ENCODE data around the gene GLB1L2.
A peak's percentile ranks its signal among the peaks of the same experiment; 100 is the strongest.

Gene GLB1L2

DNA sequence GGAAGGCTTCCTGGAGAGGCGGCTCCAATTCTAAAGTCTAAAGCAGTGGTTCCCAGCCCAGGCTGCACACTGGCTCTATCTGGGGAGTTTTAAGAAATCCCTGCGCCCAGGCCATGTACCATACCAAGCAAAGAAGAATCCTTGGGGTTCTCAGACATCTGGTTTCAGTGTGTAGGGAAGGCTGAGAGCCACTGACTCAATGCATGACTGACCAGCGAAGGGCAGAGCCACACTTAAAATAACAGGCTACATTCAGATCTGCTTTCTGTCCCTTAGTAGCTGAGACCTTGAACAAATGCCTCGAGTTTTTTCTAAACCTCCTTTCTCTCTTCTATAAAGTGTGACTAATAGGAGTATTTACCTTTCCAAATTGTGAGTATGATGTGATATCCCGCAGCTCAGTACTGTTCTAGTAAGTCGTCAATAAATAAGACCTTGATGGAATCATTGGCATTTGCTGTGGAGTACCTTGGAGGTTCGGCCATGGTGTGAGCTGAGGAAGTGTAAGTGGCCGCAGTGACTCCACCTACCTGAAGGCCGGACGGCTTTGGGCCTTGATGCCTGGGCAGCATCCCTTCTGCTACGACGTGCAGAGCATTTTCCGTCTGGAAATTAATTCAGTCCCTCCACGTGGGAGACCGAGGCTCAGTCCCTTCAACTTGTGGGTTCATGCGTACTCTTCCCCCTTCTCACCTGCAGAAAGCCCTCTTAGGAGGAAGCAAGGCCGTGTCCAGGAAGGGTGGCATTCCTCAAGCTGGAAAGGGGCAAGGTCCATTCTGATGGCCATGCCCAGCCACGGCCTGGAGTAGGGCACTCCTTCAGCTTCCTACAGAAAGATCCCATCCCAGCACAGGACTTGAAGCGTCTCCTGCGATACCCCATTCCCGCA is 25.1 kb downstream of the GLB1L2 start:
- no peak overlapping the region for H3K56ac ChIP-seq (ENCODE audit: low read length)
- DNase-seq = no peak
- H3K4ac ChIP-seq (ENCODE audit: low read depth, low read length) = no peak overlapping the region
- no peak overlapping the region for H3K27ac ChIP-seq (ENCODE audit: low read depth, low read length)
- no peak overlapping the region for H3K23ac ChIP-seq (ENCODE audit: low read length)
- no peaks in the 10 kb centered on the region for H3K79me2 ChIP-seq (ENCODE audit: control insufficient read depth, insufficient read depth, low read length)
- H3K4me2 ChIP-seq (ENCODE audit: low read length) = no peak overlapping the region
- H4K5ac ChIP-seq (ENCODE audit: low read length) = no peak overlapping the region
- H2AK5ac ChIP-seq (ENCODE audit: low read length) = no peak overlapping the region
- H2BK15ac ChIP-seq (replicated peaks; ENCODE audit: low read depth) = no peak overlapping the region
- no peaks in the 10 kb centered on the region for H3K27me3 ChIP-seq (ENCODE audit: insufficient read depth, low read length, poor library complexity)
- no peak overlapping the region for H3K18ac ChIP-seq (ENCODE audit: low read length)
- H2BK120ac ChIP-seq (ENCODE audit: low read depth, low read length) = no peak overlapping the region
- H3K79me1 ChIP-seq (ENCODE audit: low read length) = no peaks in the 10 kb centered on the region
- no CpG with 5 or more reads among the region's 21 CpGs for WGBS (ENCODE audit: extremely low coverage, insufficient coverage, low lambda C conversion rate)
- no peak overlapping the region for H3K4me3 ChIP-seq (ENCODE audit: low read length)
- H3K36me3 ChIP-seq (ENCODE audit: control insufficient read depth, insufficient read depth, low read length) = no peaks in the 10 kb centered on the region
- no peak overlapping the region for H2BK5ac ChIP-seq (ENCODE audit: low read length)
- no peak overlapping the region for H4K8ac ChIP-seq (ENCODE audit: low read depth, low read length)
- H3K9ac ChIP-seq (ENCODE audit: low read length) = no peak overlapping the region
- no peaks in the 10 kb centered on the region for H3K4me1 ChIP-seq (ENCODE audit: control insufficient read depth, low read depth, low read length)

DNA sequence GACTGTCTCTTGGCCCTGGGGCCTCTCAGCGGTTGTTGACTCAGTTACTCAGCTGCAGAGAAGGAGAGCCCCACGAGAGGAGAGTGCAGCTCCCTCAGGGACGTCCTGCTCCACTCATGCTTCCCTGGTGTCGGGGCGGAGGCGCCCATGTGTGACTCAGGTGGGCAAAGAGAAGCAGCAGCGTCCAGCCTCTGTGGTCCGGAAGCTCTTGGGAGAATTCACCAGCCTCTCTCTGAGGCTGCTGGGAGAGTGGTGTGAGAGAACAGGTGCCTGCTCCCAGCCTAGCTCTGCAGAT is 25.7 kb downstream of the GLB1L2 start:
- Histone ChIP-seq H2BK15ac (replicated peaks; ENCODE audit: low read depth) (no peak overlapping the region), H2AK5ac (ENCODE audit: low read length) (no peak overlapping the region), H4K8ac (ENCODE audit: low read depth, low read length) (no peak overlapping the region), H3K9ac (ENCODE audit: low read length) (no peak overlapping the region), H3K4me1 (ENCODE audit: control insufficient read depth, low read depth, low read length) (no peaks in the 10 kb centered on the region), H2BK5ac (ENCODE audit: low read length) (no peak overlapping the region), H3K4me2 (ENCODE audit: low read length) (no peak overlapping the region), H3K4me3 (ENCODE audit: low read length) (no peak overlapping the region), H4K5ac (ENCODE audit: low read length) (no peak overlapping the region), H3K79me1 (ENCODE audit: low read length) (no peaks in the 10 kb centered on the region), H3K23ac (ENCODE audit: low read length) (no peak overlapping the region), H3K79me2 (ENCODE audit: control insufficient read depth, insufficient read depth, low read length) (no peaks in the 10 kb centered on the region), H3K4ac (ENCODE audit: low read depth, low read length) (no peak overlapping the region), H2BK120ac (ENCODE audit: low read depth, low read length) (no peak overlapping the region), H3K27ac (ENCODE audit: low read depth, low read length) (no peak overlapping the region), H3K18ac (ENCODE audit: low read length) (no peak overlapping the region), H3K56ac (ENCODE audit: low read length) (no peak overlapping the region), H3K36me3 (ENCODE audit: control insufficient read depth, insufficient read depth, low read length) (no peaks in the 10 kb centered on the region), H3K27me3 (ENCODE audit: insufficient read depth, low read length, poor library complexity) (no peaks in the 10 kb centered on the region)
- WGBS (ENCODE audit: extremely low coverage, insufficient coverage, low lambda C conversion rate) = no CpG with 5 or more reads among the region's 8 CpGs
- no peak for DNase-seq

DNA sequence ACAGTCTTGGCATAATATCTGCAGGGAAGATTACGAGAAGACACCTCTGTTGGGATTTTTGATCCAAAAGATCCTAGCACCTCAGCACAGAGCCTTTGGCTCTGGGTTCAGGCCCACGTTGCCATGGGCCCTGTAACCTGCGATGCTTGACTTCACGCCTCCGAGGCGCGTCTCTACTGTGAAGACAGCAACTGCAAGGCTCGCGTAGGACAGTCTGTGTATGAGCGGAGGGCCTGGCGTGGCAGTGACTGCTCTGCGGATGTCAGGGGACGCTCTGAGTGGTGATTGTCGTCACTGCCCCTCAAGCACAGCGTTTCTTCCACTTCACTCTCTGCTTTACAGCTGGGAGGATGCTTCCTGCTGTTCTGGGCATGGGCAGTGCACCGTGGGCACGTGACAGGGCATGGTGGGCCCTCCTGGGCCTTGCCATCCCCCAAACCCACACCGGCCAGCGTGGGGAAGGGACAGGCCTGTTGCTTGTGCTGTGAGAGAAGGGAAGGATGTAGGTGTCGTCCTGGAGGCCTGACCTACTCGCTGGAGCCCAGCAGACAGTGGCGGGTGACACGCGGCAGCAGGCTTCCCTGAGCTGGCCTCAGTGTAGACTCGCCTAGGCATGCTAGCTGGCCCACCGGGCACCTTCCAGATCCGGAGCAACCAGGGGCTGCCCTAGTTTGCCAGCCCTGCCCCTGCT is 26.5 kb downstream of the GLB1L2 start:
- no peak overlapping the region for H2BK5ac ChIP-seq (ENCODE audit: low read length)
- no peak for DNase-seq

DNA sequence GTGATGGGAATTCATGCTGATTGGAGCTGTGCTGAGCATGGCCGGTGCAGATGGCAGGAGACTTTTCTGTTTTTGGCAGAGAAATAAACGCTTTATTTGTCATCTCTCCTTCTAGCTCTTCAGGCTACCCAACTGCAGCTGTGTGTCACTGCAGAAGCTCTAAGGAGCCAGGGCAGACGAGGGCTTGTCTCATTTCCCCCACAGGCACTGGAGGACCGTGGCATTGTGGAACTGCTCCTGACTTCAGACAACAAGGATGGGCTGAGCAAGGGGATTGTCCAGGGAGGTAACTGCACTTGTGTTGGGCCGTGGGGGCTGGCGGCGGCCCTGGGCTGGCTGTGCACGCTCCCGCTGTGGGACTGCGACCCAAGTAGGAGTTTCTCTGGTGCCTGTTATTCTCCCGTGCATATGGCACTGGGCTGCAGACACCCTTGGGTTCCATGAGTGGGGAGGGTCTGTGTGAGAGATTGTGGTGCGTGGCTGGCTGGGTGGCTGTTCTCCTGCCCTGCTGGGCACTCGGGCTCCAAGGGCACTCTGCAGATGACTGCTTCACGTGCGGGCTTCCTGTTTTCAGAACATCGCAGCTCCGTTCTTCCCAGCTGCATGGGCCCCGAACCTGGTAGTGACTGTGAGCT is 27.2 kb downstream of the GLB1L2 start:
- Histone ChIP-seq H4K5ac (ENCODE audit: low read length) (no peak overlapping the region), H3K27ac (ENCODE audit: low read depth, low read length) (no peak overlapping the region), H4K8ac (ENCODE audit: low read depth, low read length) (no peak overlapping the region), H3K79me1 (ENCODE audit: low read length) (no peaks in the 10 kb centered on the region), H2BK15ac (replicated peaks; ENCODE audit: low read depth) (no peak overlapping the region), H3K4ac (ENCODE audit: low read depth, low read length) (no peak overlapping the region), H3K79me2 (ENCODE audit: control insufficient read depth, insufficient read depth, low read length) (no peaks in the 10 kb centered on the region), H2BK120ac (ENCODE audit: low read depth, low read length) (no peak overlapping the region), H2AK5ac (ENCODE audit: low read length) (no peak overlapping the region), H3K4me2 (ENCODE audit: low read length) (no peak overlapping the region), H3K27me3 (ENCODE audit: insufficient read depth, low read length, poor library complexity) (no peaks in the 10 kb centered on the region), H3K9ac (ENCODE audit: low read length) (no peak overlapping the region), H3K18ac (ENCODE audit: low read length) (no peak overlapping the region), H3K36me3 (ENCODE audit: control insufficient read depth, insufficient read depth, low read length) (no peaks in the 10 kb centered on the region), H3K23ac (ENCODE audit: low read length) (no peak overlapping the region), H3K4me1 (ENCODE audit: control insufficient read depth, low read depth, low read length) (no peaks in the 10 kb centered on the region), H3K56ac (ENCODE audit: low read length) (no peak overlapping the region), H3K4me3 (ENCODE audit: low read length) (no peak overlapping the region), H2BK5ac (ENCODE audit: low read length) (no peak overlapping the region)
- WGBS (ENCODE audit: extremely low coverage, insufficient coverage, low lambda C conversion rate) = no CpG with 5 or more reads among the region's 18 CpGs
- DNase-seq = no peak

More for the DNA sequence above, 26.5 kb downstream of the GLB1L2 start:
- Histone ChIP-seq H3K4me2 (ENCODE audit: low read length) (no peak overlapping the region), H3K4ac (ENCODE audit: low read depth, low read length) (no peak overlapping the region), H2BK120ac (ENCODE audit: low read depth, low read length) (no peak overlapping the region), H3K79me1 (ENCODE audit: low read length) (no peaks in the 10 kb centered on the region), H4K5ac (ENCODE audit: low read length) (no peak overlapping the region), H4K8ac (ENCODE audit: low read depth, low read length) (no peak overlapping the region), H3K79me2 (ENCODE audit: control insufficient read depth, insufficient read depth, low read length) (no peaks in the 10 kb centered on the region), H3K9ac (ENCODE audit: low read length) (no peak overlapping the region), H3K27ac (ENCODE audit: low read depth, low read length) (no peak overlapping the region), H3K4me3 (ENCODE audit: low read length) (no peak overlapping the region), H3K4me1 (ENCODE audit: control insufficient read depth, low read depth, low read length) (no peaks in the 10 kb centered on the region), H3K18ac (ENCODE audit: low read length) (no peak overlapping the region), H3K23ac (ENCODE audit: low read length) (no peak overlapping the region), H3K27me3 (ENCODE audit: insufficient read depth, low read length, poor library complexity) (no peaks in the 10 kb centered on the region), H3K36me3 (ENCODE audit: control insufficient read depth, insufficient read depth, low read length) (no peaks in the 10 kb centered on the region), H2AK5ac (ENCODE audit: low read length) (no peak overlapping the region), H2BK15ac (replicated peaks; ENCODE audit: low read depth) (no peak overlapping the region), H3K56ac (ENCODE audit: low read length) (no peak overlapping the region)
- no CpG with 5 or more reads among the region's 27 CpGs for WGBS (ENCODE audit: extremely low coverage, insufficient coverage, low lambda C conversion rate)

DNA sequence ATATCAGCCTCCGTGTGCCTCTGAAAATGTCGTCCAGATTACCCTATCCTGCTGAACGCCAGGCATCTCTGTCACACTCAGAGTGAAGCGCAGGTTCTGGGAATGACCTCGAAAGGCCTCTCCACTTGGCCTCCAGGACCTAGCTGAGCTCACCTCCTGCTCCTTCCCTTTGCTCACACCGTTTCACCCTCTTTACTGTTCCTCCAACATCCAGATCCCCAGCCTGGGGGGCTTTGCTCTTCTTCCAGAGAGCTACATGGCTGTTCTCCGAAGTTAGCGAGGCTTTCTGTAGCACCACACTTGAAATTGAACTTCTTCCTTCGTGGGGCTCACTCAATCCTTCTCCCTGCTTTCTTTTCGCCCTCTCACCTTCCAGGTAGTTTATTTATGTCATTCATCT is 27.9 kb downstream of the GLB1L2 start:
- Histone ChIP-seq H3K4ac (ENCODE audit: low read depth, low read length) (no peak overlapping the region), H3K4me2 (ENCODE audit: low read length) (no peak overlapping the region), H3K27ac (ENCODE audit: low read depth, low read length) (no peak overlapping the region), H3K4me1 (ENCODE audit: control insufficient read depth, low read depth, low read length) (no peaks in the 10 kb centered on the region), H3K4me3 (ENCODE audit: low read length) (no peak overlapping the region), H3K79me1 (ENCODE audit: low read length) (no peaks in the 10 kb centered on the region), H2BK5ac (ENCODE audit: low read length) (no peak overlapping the region), H3K27me3 (ENCODE audit: insufficient read depth, low read length, poor library complexity) (no peaks in the 10 kb centered on the region), H2BK120ac (ENCODE audit: low read depth, low read length) (no peak overlapping the region), H3K79me2 (ENCODE audit: control insufficient read depth, insufficient read depth, low read length) (no peaks in the 10 kb centered on the region), H3K56ac (ENCODE audit: low read length) (peak overlapping the region; percentile 62), H2BK15ac (replicated peaks; ENCODE audit: low read depth) (no peak overlapping the region), H3K18ac (ENCODE audit: low read length) (no peak overlapping the region), H2AK5ac (ENCODE audit: low read length) (no peak overlapping the region), H4K5ac (ENCODE audit: low read length) (no peak overlapping the region), H4K8ac (ENCODE audit: low read depth, low read length) (no peak overlapping the region), H3K23ac (ENCODE audit: low read length) (no peak overlapping the region), H3K9ac (ENCODE audit: low read length) (no peak overlapping the region), H3K36me3 (ENCODE audit: control insufficient read depth, insufficient read depth, low read length) (no peaks in the 10 kb centered on the region)
- no peak for DNase-seq
- WGBS (ENCODE audit: extremely low coverage, insufficient coverage, low lambda C conversion rate) = no CpG with 5 or more reads among the region's 10 CpGs
